Activated CD8-positive, alpha-beta memory T cell treated with anti-CD3 and anti-CD28 coated beads, Interleukin-2, amount 50 U/mL, for 1 hour (primary cell): ENCODE data around the gene CCDC144A.
"Not testable (repeated sequence)": the region's sequence is repeated elsewhere in the genome, so short reads cannot be mapped to it uniquely, and the experiment has no call there.

Source experiments
- DNase-seq: peaks from one replicate; pipeline ENCODE4 v3.0.0-alpha.2; 2020; ENCODE audit errors: extremely low read depth

CCDC144A gene

GRCh38 chr17:16689731-16690281 is at the start of gene CCDC144A:
TSS of gene CCDC144A (plus strand) at chr17:16690241. CDS start at chr17:16690401, 160 bp downstream.
- not testable (repeated sequence) for DNase-seq

DNA sequence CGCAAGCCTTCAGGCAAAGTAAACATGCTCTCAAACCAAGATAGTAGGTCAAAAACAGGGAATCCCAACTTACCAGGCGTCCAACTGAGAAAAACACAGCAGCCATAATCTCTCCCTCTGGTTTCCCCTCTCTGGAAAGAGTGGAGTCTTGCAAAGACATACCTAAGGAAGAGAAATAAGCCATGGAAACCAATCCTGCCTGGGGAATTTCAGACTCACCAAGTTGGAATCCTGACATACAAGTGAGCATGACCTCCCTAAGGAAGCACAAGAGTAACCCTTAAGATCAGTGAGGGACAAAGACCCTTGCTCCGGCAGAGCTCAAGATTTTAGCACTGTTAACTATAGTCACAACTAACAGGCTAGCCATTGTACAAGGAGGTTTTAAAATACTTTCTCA is 40.5 kb upstream of the CCDC144A start:
- no peak for DNase-seq

DNA sequence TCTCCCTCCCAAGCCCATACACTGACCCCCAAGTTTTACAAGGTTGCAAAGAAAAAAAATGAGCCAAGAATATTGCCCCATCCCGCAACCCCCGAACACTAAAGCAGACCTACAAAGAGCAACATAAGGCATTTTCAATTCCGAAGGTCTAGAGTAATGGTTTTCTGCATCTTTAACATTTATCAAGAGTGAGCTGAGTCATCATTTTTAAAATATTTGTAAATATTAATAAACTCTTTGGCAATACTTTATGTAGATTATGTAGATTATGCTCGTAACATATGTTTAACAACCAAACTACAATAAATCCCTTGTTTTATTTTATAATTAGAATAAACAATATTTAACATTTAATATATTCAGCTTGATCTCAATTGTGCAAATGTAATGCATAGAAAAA is 37.8 kb upstream of the CCDC144A start:
- DNase-seq = no peak

DNA sequence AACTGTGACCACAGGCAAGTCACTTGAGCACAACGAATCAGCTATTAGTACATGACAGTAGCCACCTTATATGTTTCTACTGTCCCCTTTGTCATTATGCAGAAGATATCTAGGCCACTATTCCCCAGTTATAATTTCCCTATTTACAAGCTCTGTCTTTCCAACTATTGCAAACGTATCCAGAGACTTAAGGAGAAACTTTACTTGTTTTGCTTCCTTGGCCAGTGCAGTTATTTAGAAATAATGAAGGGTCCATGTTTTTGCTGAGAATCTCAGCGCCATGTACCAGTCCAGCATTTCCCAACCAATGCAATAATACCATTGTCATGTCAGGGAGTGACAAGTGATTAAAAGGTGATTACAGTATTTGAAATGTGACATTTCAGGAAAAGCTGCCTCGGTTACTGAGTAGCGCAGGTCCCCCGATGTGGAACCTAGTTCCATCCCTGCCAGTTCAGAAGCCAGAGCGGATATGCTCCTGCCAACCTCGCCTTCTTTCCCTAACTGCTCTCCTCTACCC is 37.1 kb upstream of the CCDC144A start:
- no peak for DNase-seq

GRCh38 chr17:16653367-16654041 is 36.5 kb upstream of the CCDC144A start, which contains the start of gene ZNF624:
TSS of gene ZNF624 (minus strand) at chr17:16653850.
- peak; percentile 64 for DNase-seq

- DNase-seq = no peak
Observed at GRCh38 chr17:16661217-16661616, 28.8 kb upstream of the CCDC144A start.

DNA sequence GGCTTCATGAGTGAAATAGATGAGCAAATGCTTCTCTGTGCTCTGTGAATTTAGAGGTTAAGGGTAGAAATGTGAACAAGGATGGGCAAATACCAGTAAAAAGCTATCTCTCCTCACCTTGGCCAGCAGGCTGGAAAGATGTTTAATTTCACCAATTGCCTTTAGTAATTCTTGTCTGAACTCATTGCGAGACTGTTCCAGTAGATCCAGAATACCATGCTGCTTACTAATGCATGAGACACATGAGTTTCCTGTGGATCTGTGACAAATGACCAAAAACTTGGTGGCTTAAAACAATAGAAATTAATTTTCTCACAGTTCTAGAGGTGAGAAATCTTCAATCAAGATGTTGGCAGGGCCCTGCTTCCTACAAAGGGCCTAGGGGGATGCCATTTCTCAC is 27.1 kb upstream of the CCDC144A start:
- no peak for DNase-seq

- DNase-seq = not testable (repeated sequence)
Observed at GRCh38 chr17:16666553-16666906, 23.5 kb upstream of the CCDC144A start.

GRCh38 chr17:16666907-16667636 is 23.0 kb upstream of the CCDC144A start:
- not testable (repeated sequence) for DNase-seq

GRCh38 chr17:16676676-16677268 is 13.3 kb upstream of the CCDC144A start:
- DNase-seq = no peak

GRCh38 chr17:16683290-16684138 is 6.5 kb upstream of the CCDC144A start:
- DNase-seq = not testable (repeated sequence)

GRCh38 chr17:16686019-16686418 is 4.0 kb upstream of the CCDC144A start:
- not testable (repeated sequence) for DNase-seq

DNA sequence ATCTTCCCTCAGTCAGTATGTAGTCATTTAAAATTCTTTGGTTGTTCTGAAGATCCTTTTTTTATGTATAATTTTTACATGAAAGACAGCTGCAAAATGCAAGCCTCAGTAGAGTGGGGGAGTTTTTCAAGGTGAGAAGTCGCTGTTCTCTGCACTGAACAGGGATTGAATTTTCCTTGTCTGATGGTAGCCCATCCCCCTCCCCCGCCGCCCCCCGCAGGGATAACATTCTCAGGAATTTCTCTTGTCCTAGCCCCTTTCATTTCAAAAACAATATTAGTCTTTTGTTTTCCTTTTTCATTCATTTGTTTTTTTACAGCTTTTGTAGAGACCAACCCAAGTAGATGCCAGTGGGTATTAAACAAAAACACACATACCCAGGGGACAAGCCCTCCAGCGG is 2.9 kb upstream of the CCDC144A start:
- not testable (repeated sequence) for DNase-seq

DNA sequence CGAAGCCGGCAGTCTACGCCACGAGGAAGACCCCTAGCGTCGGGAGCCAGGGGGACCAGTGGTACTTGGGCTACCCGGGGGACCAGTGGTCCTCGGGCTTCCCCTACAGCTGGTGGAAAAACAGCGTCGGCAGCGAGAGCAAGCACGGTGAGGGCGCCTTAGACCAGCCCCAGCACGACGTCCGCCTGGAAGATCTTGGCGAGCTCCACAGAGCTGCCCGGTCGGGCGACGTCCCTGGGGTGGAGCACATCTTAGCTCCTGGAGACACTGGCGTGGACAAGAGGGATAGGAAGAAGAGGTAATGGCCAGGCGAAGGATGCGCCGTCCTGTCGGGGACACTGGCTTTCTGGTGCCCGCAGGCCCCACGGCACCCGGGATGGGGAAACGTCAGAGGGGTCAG is 406 bp downstream of the CCDC144A start:
- not testable (repeated sequence) for DNase-seq

DNA sequence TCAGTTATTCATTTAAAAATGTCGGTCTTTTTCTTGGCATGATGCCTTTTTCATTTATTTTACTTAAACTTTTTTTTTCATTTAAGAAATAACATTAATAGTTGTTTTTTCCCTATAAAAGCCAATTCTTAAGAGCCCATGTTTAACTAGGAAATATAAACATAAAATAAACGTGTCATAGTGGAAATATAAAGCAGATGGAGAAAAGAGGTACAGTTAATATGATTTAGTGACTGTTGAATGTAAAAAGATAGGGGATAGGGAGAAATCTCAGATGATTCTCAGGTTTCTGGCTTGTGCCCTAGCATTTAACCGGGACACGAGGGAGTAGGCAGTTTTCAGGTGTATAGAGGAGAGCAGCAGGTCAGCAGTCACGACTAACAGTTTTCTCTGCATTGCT is 7.6 kb downstream of the CCDC144A start:
- not testable (repeated sequence) for DNase-seq

GRCh38 chr17:16745492-16746203 is 55.6 kb downstream of the CCDC144A start:
- DNase-seq = not testable (repeated sequence)

GRCh38 chr17:16746571-16746970 is 56.5 kb downstream of the CCDC144A start:
- not testable (repeated sequence) for DNase-seq

DNA sequence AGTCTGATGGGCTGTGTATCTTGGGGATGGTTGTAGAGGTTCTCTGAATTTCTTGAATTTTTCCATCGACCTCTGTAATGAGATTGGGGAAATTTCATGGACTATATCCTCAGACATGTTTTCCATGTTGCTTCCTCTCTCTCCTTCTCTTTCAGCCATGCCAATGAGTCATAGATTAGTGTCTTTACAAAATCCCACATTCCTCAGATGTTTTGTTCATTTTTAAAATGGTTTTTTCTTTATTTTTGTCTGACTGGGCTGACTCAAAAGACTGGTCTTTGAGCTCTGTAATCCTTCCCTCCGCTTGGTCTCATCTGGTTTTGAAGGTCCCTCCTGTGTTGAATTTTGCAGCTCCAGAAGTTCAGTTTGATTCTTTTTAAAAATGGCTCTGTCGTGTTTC is 60.5 kb downstream of the CCDC144A start:
- DNase-seq = not testable (repeated sequence)

GRCh38 chr17:16751224-16751923 is 61.3 kb downstream of the CCDC144A start:
- not testable (repeated sequence) for DNase-seq

- not testable (repeated sequence) for DNase-seq
Observed at GRCh38 chr17:16751924-16752287, 61.9 kb downstream of the CCDC144A start.
